HL-60 (cell line): ENCODE results near the gene LMF2.
A peak's percentile ranks its signal among the peaks of the same experiment; 100 is the strongest.

Source experiments
- DNase-seq, 2 experiments: peaks; one replicate each; pipeline ENCODE4 v3.0.0-alpha.2; 2010 to 2020; ENCODE audit warnings: low read depth in 1 of 2, low spot score in 1 of 2
- H3K27ac ChIP-seq: fragments of 250-450 bp; sonication (Bioruptor Pico); replicated peaks from 2 replicates; pipeline ENCODE4 v1.5.1; 2020; ENCODE audit warnings: mild to moderate bottlenecking, moderate library complexity
- H3K27me3 ChIP-seq: fragments of 250-450 bp; sonication (Bioruptor Pico); 2 replicates; pipeline ENCODE4 v1.5.1; 2021; ENCODE audit warnings: mild to moderate bottlenecking, moderate library complexity; ENCODE audit not compliant: insufficient read depth, poor library complexity, severe bottlenecking
- H3K4me3 ChIP-seq: replicated peaks from 2 replicates; pipeline ENCODE4 v1.5.1; 2011; ENCODE audit warnings: mild to moderate bottlenecking, control low read depth, low read length; ENCODE audit not compliant: insufficient read depth
- CTCF ChIP-seq: IDR thresholded peaks from one replicate; pipeline ENCODE4 v1.5.1; 2011; ENCODE audit warnings: low read length, control low read depth, inconsistent platforms; ENCODE audit not compliant: insufficient read depth
- GABPA ChIP-seq: IDR thresholded peaks from 2 replicates; pipeline ENCODE4 v1.6.1; 2012; ENCODE audit warnings: low read depth
- POLR2AphosphoS5 ChIP-seq: IDR thresholded peaks from 2 replicates; pipeline ENCODE4 v1.6.1; 2012; ENCODE audit warnings: low read depth
- REST ChIP-seq: IDR thresholded peaks from 2 replicates; pipeline ENCODE4 v1.6.1; 2012; ENCODE audit warnings: low read depth; ENCODE audit not compliant: insufficient replicate concordance
- SPI1 ChIP-seq: IDR thresholded peaks from 2 replicates; pipeline ENCODE4 v1.6.1; 2012; ENCODE audit warnings: low read depth, mild to moderate bottlenecking, borderline replicate concordance

LMF2 gene

GRCh38 chr22:50482107-50483074 is 25.1 kb downstream of the LMF2 start:
- no peak for TF ChIP-seq SPI1
- no peak for TF ChIP-seq GABPA
- no peak for TF ChIP-seq REST
- TF ChIP-seq POLR2AphosphoS5: no peak
- no peak for TF ChIP-seq CTCF
- Histone ChIP-seq H3K4me3 (no peak overlapping the region; the same call in 1 of the 2 replicates), H3K27me3 (peaks cover 25% of the 10 kb centered on the region), H3K27ac (no peak overlapping the region)
- DNase-seq: no peak

GRCh38 chr22:50481440-50482106 is 25.9 kb downstream of the LMF2 start, which contains the start of gene ADM2:
Gene ADM2, plus strand, starts transcription at chr22:50481543. Its CDS starts 305 bp downstream, at chr22:50481848.
- Histone ChIP-seq H3K27me3 (peaks cover 25% of the 10 kb centered on the region), H3K27ac (no peak within 1 kb of the TSS), H3K4me3 (peak within 1 kb of the TSS; percentile 35)
- TF ChIP-seq REST (no peak), POLR2AphosphoS5 (no peak), GABPA (no peak), SPI1 (no peak), CTCF (no peak)
- DNase-seq: no peak

GRCh38 chr22:50481045-50481439 is 26.5 kb downstream of the LMF2 start:
- H3K27ac ChIP-seq: no peak overlapping the region
- TF ChIP-seq POLR2AphosphoS5: no peak
- TF ChIP-seq GABPA: no peak
- TF ChIP-seq REST: no peak
- TF ChIP-seq SPI1: no peak
- no peak for TF ChIP-seq CTCF

More at GRCh38 chr22:50481045-50481439, 26.5 kb downstream of the LMF2 start:
- H3K4me3 ChIP-seq: peak overlapping the region; percentile 35
- no peak for DNase-seq
- H3K27me3 ChIP-seq: peaks cover 25% of the 10 kb centered on the region
